HG03139 (cell line): ENCODE results near the gene PKM.

Source experiments
- ATAC-seq: cut with Tn5 transposase; IDR thresholded peaks from one replicate; pipeline ENCODE4 v1.9.1; 2021; ENCODE audit not compliant: unreplicated experiment

PKM gene

DNA sequence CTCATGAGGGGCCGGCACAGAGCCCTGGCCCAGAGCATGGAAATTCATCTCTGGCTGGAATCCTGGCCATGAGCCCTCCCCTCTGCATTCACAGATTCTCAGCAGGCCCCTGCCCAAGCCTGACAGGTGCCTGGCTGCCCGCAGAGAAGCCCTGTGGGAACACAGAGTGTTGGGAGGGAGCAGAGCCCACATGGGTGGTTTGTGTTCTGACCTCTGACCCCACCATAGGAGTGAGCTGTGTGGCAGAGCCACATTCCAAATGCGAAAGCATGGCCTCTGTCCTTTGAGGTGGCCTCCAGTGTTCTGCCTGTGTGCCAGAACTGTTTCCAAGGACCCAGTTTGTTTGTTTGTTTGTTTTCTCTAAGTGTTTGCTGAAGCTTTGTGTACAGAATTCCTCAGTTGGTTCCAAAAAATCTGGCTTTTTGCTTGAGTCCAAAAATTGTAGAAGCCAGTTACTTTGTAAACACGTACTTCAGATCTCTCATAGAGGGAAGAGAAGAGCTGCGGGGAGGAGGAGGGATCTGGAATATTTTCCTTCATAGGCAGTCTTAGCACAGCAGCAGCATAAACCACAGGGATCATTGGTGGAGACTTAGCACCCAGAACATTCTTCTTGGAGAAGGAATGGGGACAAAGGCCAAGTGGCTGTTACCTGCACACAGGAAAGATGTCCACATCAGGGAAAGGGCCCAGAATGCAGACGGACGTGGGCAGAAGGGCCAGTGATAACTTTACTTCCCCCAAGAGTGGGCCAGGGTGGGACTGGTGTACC, 69.4 kb downstream of the PKM start:
- ATAC-seq: no peak

DNA sequence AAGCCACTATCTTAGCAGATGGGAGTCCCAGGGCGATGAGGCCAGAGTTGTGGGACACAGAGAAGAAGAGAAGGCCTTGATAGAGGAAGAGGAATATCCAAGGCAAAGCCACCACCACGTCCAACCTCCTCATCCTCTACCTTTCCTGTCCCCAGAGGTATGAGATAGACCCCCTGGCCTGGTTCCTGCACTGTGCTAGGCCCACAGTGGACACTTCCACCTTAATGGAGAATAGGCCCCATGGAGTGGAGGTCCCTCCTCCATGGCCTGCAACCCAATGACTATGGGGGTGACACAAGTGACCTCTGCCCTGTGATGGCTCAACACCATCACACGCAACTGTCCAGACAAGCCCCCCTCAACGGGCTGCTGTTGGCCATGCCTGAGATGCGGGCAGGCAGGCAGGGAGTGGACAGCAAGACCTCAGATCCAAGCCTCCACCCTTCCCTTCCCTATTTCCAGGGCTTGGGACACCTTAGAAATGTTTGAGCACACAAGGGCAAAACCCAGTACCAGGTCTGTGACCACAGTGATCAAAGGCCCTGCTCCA, 70.2 kb downstream of the PKM start:
- ATAC-seq: no peak

DNA sequence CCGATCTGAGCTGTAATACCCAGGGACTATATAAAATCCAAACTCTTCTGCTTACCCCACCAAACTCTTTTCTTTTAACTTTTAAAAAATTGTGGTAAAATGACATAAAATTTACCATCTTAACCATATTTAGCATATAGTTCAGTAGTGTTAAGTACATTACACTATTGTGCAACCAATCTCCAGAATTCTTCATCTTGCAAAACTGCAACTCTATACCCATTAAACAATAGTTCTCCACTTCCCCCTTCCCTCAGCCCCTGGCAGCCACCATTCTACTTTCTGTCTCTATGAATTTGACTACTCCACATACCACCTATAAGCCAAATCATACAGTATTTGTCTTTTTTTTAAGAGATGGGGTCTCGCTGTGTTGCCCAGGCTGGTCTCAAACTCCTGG, 74.1 kb downstream of the PKM start:
- ATAC-seq: no peak

DNA sequence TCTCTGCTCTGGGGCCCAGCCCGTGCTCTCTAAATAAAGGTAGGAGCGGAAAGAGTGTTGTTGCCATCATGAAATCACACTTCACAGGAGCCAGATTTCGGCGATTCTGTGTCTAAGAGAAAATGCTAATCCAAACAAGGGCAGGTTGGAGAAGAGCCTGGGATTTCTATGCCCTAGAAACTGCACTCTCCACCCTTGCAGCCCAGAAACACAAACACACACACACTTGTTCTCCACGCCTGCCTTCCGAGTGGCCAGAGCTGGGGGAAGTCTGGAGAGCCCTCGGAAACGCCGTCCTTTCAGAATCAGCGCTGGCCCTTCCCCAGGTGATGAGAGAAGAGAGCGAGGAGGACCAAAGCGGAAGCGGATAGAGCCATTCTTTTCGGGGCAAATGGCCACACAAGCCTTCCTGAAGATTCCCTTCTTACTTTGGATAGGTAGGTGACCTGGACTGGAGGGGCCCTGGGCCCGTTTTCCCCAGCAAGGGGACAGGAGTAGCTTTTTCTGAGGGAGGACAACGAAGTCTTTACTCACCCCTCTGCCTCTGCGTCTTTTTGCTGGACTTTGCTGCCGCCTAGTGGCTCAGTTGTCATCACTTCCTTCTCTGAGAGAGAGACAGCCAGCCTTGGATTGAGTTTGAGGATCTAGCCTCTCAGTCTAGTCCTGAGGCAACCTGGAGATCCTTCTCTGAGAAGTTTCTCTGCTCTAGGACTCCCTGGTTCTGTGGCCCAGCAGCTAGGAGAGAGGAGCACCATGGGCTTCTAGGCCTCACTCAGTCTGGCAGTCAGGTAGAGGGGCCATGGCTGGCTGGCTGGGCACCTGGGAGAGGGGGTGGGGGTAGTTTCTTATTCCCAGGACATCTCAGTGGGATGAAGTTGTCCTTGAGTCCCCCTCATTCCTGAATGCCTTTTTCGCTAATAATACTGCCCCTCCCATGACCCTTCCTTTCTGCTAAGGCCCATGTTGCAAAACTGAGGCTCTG, 75.1 kb downstream of the PKM start:
- peak; percentile 61 for ATAC-seq

DNA sequence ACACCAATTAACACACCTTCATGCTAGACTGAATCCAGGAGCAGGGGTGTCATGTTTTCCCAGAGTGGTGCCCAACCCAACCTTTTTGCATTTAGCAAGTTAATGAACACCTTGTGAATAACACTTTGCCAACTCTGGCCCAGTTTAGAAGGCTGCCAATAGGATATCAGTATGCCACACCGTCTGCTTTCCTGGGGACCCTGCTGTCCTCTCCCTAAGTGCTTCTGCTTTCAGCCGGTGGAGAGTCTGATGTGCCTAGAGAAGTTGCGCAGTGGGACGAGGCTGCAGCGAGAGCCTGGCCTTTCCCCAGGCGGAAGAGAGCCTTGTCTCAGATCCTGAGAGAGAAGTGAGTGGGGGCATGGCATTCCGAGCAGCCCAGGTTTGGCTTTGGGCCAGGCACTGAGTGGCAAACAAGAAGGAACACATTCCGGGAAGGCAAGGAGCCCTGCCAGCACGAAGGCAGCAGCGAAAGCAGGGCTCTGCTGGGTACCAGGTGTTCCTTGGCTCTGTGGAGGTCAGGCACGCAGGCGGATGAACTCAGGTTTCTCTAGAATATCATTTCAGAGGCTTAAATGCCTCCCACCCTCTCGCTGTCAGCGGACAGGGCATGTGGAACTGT, 75.9 kb downstream of the PKM start:
- no peak for ATAC-seq

DNA sequence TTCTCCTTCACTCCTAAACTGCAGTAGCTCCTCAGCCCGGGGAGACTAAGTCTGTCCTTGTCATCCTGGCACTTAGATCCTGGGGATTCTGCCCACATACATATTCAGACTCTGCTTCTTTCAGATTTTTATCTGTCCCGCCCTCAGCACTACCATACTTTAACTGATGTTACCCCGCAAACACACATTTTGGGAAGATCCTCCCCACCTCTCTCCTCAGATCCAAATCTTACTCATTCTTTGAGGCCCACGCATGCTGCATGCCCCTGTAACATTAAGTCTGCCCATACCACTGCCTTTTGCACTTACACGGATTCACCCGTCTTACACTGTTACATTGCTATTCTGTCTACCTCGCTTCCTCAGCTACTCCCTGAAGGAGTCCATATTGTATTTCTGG, 76.7 kb downstream of the PKM start:
- ATAC-seq: no peak

DNA sequence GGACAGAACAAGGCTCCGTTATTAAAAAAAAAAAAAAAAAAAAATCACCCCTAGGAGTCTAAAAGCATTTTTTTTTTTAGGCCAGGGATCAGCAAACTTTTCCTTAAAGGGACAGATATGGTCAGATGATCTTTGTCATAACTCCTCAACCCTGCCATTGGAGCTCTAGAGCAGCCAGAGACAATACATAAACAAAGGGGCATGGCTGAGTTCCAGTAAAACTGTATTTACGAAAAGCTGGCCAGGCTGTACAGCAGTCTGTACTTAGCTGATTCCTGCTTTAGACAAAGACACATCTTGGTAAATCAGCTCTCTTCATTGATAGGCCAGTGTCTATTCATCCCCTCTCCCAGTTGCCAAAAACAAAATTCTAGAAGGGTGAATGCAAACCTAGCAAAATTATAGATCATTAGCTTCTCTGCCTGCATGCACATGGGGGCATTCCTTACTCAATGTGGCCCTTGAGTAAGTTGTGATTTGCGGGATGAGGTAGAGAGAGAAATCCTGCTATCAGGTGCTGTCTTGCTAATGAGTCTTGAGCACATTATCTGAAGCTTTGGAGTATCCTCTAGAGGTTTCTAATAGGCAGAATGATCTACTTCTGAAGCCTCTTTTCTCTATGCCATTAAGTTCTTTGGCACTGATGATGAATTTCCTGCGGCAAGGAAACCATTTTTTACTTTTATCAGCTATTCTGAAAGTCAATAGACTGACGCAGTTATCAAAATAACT, 77.6 kb downstream of the PKM start:
- ATAC-seq: no peak
